NCI-H187 treated with DMSO at 0.1 percent for 48 hours (cell line): ENCODE results near the gene CYYR1.

Experiments used
- DNase-seq: peaks from one replicate; lab custom pipeline; 2025; lab: John Stamatoyannopoulos, UW

The CYYR1 gene

DNA sequence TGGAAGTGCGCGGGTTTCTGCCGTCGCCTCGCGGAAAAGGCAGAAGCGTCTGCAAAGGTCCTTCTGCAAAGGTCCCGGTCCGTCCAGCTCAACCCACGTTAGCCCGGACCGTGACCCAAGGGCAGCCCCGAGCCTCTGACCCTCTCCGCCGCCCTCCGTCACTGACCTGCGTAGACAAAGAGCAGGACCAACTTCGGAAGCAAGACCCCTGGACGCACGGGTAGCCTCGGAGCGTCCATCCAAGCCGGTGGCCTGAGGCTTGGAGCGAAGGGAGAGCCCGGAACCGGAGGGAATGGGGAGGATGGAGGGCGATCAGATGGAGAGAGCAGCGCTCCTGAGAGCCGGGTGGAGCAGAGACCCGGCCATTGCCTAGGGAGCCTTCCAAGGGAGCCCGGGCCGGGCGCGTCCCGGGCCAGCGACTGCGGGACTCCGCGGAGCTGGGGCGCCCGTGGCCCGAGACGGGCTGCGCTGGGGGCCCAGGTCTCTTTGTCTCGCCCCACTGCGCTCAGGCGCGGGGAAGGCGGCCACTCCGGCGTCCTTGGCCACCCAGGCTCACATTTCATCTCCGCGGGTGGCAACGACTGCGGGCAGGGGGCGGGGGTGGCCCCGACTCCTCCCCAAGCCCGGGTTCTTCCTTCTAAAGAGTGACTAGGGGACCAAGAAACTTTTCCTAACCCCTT lies at the start of gene CYYR1:
TSS of gene CYYR1 (minus strand) at position 585 of the 680 bp plus-strand sequence. CDS start at position 239, 346 bp downstream.
- no peak for DNase-seq

DNA sequence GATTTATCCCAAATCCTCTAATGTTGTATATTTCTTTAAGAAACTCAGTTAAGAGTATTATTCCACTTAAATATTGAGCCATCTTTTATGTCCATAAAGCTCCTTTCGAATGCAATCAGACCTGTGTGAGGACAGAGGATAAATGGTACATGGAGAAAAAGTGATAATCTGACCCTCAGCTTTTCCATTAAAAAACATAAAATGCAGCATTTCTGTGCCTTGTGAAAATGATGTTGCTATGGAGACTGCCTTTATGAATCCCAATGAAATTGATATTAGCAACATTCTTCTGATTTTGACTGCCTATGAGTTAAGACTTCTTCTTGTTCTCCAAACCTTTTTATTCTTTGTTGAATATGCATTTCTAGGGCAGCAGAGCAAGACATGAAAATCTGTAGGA lies 44.1 kb upstream of the CYYR1 start:
- DNase-seq, result no peak

DNA sequence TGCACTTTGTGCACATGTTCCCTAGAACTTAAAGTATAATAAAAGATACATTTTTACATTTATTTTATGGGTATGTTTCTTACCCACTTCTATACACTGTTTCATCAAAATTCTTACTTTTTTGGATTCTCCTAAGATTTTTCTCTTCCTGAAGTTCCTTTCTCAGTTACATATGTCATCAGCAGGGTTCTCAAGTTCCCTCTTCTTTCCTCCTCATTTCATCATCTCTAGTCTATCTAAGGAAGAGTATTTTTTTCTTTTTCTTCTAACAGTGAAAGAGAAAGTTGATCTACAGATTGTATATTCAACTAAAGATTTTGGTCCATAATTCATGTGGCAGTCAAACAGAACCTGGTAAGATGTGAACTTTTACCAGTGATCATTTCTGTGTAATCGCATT lies 41.2 kb upstream of the CYYR1 start:
- no peak for DNase-seq

DNA sequence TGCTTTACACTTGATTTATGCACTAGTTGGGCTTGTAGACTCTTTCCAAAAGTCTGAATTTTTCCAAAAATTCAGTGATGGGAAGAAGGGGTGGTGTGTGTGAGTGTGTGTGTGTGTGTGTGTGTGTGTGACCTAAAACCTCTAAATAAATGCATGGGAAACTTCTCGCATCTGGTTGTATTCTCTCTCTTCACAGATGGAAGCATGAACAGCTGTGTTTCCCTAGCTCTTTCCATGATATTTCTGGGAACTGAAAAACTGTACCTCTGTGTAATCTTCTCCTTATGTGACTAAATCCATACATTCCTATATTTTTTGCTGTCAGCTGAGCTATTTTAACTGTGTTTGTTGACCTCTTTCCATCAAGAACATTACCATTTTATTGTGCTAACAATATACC lies 26.2 kb upstream of the CYYR1 start:
- DNase-seq, result no peak

DNA sequence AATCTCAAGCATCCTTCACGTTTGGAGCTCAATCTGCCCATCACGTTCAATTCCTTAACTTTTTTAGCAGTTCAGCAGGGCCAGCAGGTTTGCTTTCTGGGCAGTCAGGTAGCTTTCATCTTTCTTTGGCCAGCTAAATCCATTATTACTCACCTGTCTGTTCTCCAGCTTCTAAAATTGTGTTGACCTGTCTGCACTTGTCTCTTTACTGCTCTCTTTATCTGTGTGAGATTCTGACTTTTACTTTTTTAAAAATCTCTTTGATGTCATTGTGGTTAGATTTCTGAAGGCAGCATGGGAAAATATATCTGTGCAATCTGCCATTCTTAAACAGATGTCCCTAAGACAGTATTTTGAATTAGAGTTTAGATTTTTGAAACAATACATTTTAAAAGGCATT lies 24.9 kb upstream of the CYYR1 start:
- DNase-seq, result no peak

DNA sequence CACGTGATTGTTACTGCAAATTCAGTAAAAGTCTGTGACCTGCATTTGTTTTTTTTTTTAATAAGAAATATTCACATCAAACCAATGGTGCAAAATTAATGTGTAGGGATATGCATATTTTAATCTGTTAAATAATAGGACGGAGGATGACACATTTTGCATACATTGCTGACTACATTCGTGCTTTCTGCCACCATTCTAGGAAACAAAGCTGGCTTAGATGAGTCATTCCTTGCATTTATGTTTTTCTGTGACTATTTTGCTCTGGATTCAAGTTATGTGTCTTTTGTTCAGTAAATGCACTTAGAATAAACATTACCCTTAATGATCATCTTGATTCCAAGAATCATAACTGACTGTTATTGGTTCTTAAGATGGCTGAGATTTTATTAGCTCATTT lies 23.9 kb upstream of the CYYR1 start:
- no peak for DNase-seq

DNA sequence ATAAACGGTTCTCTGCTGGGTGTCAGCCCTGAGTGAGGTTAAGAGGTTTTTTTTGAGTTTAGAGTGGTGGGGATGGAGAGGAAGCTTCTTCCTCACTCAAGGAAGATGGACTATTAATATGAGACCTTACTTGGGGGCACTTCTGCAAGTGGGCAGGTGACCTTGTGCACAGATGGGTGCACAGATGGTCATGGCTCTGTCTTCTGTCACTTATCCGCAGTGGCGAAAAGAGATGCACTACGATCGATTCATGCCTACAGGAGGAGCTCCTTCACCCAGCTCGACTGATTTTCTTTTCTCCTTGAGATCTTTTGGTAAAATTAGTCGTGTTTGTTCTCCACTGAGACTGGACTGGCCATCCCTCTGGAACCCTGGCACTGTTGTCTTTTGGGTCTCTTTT lies 22.9 kb upstream of the CYYR1 start:
- DNase-seq, result no peak

DNA sequence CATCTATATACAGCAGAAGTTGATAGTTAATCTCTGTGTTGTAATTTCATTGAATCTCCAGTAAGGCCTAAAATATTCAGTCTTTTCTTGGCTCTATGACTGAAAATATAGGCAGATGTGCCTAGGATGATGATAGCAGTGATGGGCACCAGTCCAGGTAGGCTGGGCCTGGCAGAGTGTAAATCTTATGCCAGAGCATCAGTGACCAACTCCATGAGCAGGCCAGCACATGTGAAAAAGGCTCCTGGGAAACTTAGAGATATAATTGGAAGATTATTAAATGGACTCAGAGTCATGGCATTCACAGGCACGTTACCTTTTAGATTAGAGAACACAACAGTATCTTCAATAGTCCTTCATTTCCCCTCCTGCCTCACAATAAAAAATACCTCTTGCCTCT lies 20.7 kb upstream of the CYYR1 start:
- no peak for DNase-seq

DNA sequence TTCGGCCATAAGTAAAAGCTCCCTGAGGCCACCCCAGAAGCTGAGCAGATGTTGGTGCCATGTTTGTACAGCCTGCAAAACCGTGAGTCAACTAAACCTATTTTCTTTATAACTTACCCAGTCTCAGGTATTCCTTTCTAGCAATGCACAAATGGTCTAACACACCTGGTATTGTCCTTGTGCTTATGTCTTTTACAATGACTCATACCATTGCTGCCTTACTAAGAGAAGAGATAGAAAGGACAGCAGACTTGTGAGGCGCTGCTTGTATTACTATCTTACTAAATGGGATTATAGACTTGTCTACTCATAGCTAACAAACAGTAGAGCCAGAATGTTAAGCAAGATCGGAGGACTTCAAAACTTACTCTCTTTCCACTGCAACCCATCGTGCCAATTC lies 18.5 kb upstream of the CYYR1 start:
- no peak for DNase-seq

DNA sequence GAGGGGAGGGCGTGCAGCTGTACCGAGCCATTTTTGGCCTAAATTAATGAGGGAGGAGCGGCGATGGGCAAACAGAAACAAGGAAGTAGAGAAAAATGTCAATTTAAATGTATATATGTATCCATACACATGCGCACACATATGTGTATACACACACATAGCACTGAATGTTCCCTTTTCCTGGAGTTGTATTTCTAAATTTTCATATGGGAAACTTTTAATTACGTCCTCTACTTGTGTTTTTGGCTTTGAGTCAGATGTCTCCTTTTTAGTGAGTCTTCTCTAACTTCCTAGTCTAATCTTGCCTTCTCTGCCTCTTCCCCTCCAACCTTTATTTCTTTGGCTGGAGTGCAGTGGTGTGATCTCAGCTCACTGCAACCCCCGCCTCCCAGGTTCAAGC lies 15.4 kb upstream of the CYYR1 start:
- DNase-seq, result no peak

DNA sequence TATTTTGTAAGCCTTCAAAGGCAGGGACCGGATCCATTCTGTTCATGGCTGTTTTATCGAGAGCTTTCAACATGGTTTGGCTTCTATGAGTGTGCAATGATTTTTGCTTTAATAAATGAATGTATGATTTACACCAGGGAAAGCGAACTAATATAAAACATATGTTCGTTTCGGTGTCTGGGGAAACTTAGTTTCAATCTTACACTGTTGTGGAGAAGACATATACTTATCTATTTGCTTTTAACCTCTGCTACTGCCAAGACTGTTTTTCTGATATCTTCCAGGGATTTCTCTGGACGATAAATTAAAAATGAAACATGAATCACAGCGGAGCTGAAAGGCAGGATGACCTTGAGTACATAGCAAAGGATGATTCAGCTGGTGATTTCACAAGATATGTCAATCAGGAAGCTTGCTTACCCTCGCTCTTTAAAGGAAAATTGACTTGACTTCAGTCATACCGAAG lies 14.7 kb upstream of the CYYR1 start:
- DNase-seq, result no peak

DNA sequence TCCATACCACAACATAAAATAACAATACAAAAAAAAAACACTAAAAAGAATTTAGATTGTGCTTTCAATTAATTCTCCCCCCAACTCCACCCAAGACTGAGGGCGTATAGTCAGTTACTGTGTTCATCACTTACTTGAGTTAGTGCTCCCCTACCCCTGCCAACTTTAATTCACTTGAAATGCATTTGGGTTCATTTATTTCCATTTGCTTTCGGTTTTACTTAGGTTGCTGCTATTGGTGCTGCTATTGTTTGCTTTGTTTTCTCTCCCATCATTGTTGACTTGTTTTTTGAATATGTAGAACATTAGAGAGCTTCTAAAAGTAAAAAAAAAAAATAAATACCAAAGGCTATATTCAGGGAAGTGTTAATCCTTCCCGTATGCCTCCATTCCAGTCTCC lies 10.7 kb upstream of the CYYR1 start:
- DNase-seq, result no peak

DNA sequence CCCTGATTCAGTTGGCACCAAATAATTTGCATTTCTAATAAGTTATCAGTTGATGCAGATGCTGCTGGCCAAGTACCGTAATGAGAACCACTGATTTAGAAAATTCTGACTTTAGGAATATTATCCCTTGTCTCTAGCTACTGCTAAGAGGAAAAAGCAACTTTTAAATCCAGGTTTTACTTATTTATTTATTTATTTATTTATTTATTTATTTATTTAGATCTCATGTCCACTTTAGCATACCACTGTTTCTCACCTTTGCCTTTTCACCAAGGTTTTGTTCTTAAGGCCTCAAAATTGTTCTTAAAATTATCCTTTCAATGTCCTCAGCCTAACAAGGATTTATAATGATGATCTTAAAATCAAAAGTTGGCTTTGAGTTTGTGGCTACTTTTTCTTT lies 8.7 kb upstream of the CYYR1 start:
- no peak for DNase-seq

DNA sequence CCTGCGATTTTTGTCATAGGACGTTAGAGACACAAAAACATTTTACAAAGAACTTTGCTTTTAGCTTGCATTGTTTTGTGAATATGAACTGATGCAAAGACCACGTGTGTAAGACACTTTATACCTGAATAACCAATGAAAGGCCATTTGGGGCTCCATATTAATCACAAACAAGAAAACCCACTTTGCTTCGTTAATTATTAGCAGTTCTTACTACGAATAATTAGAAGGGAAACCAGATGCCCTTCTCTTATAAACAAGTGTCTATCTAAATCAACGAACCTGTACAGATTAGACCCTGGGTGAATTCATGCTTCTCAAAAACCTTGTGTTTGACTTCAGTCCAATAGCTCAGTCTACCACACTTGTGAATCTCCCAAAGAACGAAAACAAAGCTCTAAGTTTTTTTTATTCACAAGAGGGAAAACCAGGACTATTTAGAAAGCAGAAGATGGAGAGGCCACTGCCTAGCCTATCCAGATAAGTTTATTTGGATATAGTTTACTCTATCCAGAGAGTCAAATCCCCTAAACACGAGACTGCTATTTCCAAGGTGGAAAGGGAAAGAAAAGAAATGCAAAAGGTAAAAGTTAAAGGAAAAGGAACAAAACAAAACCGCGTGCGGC lies 897 bp downstream of the CYYR1 start:
- no peak for DNase-seq

DNA sequence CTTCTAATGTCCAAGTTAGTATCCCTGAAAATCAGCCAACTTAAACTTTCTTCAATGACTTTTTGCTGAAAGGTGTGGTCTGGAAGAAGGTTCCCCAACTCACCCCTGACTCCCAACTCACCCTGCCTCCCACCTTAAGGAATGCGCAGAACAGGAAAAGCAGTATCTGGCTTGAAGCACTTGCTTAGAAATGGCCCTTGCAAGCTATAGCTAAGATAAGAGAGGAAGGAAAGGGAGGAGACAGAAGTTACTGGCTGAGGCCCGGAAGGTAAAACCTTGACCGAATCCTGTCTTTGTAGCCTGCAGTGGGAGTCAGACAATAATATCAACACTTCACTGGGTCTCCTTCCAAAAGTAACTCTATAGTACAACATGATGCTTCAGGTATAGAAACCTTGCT lies 2.9 kb downstream of the CYYR1 start:
- no peak for DNase-seq

DNA sequence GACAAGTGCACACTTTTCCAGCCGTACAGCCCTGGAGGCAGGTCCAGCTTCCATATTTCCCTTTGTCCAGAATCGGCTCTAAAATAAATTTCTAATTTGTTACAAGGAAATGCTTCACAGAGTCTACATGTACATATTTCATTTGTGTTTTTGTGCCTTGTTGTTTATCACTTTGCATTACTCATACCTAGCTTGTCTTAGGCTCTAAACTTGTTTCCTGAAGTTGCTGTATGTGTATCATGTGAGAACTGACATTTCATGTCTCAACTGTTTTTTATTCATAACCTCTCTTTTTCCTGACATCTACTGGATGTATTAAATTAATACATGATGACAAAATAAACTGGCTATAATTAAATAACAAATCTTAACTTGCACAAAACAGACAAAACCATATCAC lies 7.5 kb downstream of the CYYR1 start:
- no peak for DNase-seq

DNA sequence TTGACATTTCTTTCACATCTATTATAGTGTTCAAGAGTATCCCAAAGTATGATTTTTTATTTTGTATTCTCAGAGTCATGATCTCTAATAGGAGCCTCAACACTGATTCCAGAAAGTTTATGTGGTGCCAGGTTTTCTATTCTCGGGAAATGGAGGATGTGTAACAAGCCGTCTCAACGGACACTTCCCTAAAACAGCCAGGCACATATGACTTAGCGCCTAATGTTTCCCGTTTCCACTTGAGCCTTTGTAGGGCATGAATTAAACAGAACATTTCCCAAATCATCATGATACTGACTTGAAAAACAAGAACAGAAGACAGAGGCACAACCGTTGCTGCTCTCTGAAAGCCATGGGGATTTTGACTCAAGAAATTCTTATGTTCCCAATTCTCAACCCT lies 8.0 kb downstream of the CYYR1 start:
- DNase-seq, result no peak

DNA sequence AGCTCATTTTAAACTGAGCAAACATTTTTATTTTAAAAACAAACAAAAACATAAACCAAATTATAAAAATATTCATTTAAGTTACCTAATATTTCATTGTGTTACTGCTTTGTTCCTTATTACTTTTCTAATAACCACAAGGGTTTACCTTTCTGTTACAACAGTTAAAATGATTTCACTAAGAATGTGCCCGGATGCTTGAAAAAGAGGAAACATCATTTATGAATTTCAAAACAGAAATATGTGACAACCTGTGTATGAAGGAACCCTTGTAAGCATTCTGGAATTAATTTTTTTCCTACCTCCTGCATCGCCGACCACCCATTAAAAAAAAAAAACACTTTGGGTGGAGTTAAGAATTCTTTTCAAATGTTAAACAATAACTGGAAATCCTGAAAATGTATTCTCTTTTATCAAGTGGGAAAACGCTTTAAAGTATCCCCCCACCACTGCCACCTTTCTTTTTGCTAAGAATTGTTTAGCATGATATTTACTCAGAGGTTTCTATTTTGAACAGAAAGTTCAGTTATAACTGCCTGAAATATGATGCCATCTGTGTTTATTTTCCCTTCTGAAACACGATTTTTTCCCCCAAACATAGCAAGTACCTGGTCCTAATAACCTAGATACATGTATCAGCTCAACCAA lies 9.1 kb downstream of the CYYR1 start:
- DNase-seq, result no peak

DNA sequence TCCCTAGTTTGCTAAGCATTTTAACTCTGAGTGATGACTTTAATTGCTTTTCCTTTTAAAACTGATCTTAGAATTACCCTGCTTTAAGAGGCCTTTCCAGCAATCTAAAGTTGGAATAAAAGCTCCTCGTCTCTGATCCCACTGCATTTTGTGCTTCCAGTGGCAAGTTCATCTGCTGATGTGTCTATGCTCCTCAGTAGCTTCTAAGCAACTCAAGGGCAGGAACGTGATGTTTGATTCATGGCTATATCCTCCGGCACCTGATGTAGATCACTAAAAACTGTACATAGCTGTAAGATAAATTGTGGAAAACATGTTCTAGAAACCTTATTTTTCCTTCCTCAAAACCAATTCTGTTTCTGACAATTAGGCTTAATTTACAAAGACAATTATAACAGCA lies 12.5 kb downstream of the CYYR1 start:
- no peak for DNase-seq

DNA sequence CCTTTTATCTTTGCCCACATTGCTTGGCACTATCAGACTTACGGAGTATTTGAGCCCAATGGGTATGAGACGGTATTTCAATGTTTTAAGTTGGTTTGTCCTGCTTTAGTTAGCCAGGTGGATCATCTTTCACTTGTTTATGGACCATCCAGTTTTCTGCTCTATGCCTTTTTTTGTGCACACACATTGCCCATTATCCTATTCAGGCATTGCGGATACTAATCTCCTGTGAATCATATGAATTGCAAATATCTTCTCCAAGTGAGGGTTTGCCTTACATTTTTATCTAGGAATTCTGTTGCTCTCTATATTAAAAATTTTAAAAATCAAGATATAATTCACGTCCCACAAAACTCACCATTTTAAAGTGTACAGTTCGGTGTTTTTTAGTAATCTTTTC lies 14.0 kb downstream of the CYYR1 start:
- DNase-seq, result no peak

DNA sequence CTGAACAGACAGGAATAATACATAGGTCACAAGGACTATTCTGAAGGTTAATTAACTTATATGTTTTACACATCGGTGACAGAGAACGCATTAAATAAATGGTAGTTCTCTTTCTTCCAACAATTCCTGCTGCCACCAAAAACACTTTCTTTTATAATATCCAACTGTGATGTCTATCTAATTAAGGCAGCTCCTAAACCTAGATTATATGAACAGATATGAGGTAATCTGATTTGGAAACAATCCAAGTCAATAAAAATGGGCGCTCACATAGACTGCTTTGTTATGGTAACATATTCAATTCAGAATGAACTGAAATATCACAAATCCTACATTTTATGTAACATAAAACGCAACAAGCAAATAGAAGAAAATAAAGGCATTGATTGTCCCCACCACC lies 16.0 kb downstream of the CYYR1 start:
- no peak for DNase-seq

DNA sequence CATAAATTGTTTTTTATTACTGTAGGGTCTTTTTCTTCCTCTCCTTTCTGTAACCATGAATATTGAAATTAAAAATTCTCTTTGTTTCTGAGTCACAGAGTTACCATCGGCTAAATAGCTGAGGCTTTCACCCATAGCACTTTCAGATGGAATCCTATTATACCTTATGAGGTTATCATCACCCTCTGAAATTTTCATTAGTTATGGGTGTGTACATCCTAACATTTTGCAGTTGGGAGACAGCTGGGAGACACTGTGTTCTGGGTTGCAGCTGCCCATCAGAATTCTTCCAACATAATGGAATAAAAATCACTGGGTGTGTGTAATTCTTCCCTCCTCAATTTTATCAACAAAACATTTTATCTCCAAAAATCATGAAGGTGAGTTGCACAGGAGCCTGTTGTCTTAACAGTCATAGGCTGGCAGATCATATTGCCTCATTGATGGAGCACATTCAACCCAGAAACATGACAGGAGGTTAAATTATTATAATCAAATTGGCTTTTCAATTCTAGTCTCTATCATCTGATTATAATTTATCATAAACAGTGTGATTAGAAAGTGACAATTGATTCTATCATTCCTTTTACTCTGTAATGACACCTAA lies 17.4 kb downstream of the CYYR1 start:
- no peak for DNase-seq

DNA sequence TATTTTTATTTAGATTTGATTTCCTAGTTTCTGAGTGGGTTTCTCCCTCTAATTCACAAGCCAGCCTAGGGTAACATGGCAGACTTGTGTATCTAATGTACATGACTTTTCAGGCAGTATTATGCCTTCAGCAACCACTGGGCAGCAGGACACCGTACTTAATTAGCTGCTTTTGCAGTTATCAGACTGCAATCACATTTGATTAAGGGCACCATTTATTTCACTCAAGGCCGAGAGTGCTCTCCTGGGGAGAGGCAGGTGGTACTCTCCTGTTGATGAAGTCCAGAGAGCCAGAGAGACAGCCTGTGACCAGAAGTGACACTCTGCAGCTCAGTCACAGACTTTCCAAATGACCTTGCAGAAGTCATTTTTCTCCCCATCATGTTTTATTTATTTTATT lies 18.7 kb downstream of the CYYR1 start:
- DNase-seq, result no peak
